ENCODE results near the gene FANCE. TPM values are rescaled to one million over a fixed set of nuclear protein-coding genes. Genes with fewer than 3 reads are reported as not detected.

FANCE gene
- total and polyA plus RNA-seq, 7 donors, result 3.8 to 15.2 (median 7.1) TPM

- Histone ChIP-seq H3K36me3 (ENCODE audit: insufficient read depth in 1 of 2, low read depth in 1 of 2) (peaks cover 4 to 92% of the 10 kb centered on the region in 2 donors), H3K27me3 (ENCODE audit: insufficient read depth in 3 of 3, low read length in 2 of 3) (no peaks in the 10 kb centered on the region), H3K4me1 (peaks cover 12% of the 10 kb centered on the region), H3K27ac (no peak overlapping the region), H3K9me3 (no peaks in the 10 kb centered on the region), H3K4me3 (no peak overlapping the region)
- TF ChIP-seq CTCF (IDR thresholded peaks at IDR 0.05), result no peak
- intact Hi-C loops (cut with DNase I), result no loop called here
- DNase-seq, result peak in 1 of 2 donors; percentile 34
- 90 to 93% (median 92%) methylated on average over 19 to 20 of the region's 20 CpGs for WGBS, 3 donors
- no peak for ATAC-seq
Observed at GRCh38 chr6:35474942-35475570, 22.9 kb downstream of the FANCE start.

GRCh38 chr6:35475573-35475972 is 23.4 kb downstream of the FANCE start:
- Histone ChIP-seq H3K27ac (no peak overlapping the region), H3K27me3 (ENCODE audit: insufficient read depth in 3 of 3, low read length in 2 of 3) (no peaks in the 10 kb centered on the region), H3K4me3 (no peak overlapping the region), H3K4me1 (peaks cover 8% of the 10 kb centered on the region), H3K9me3 (no peaks in the 10 kb centered on the region), H3K36me3 (ENCODE audit: insufficient read depth in 1 of 2, low read depth in 1 of 2) (peaks cover 4 to 92% of the 10 kb centered on the region in 2 donors)
- WGBS, 3 donors, result 77 to 82% (median 77%) methylated on average over 4 of the region's 4 CpGs
- intact Hi-C loops (cut with DNase I), result no loop called here
- DNase-seq, result peak in 1 of 2 donors; percentile 50
- no peak for TF ChIP-seq CTCF (IDR thresholded peaks at IDR 0.05)
- no peak for ATAC-seq

- Histone ChIP-seq H3K36me3 (ENCODE audit: insufficient read depth in 1 of 2, low read depth in 1 of 2) (peaks cover 4 to 92% of the 10 kb centered on the region in 2 donors), H3K27me3 (ENCODE audit: insufficient read depth in 3 of 3, low read length in 2 of 3) (no peaks in the 10 kb centered on the region), H3K27ac (no peak overlapping the region), H3K4me3 (no peak overlapping the region), H3K9me3 (no peaks in the 10 kb centered on the region), H3K4me1 (peaks cover 4% of the 10 kb centered on the region)
- WGBS, 3 donors, result 76 to 82% (median 78%) methylated on average over 14 of the region's 14 CpGs
- DNase-seq (peak in 1 of 2 donors; percentile 46), ATAC-seq (no peak)
- intact Hi-C loops (cut with DNase I), result no loop called here
- no peak for TF ChIP-seq CTCF (IDR thresholded peaks at IDR 0.05)
Observed at GRCh38 chr6:35476004-35476403, 23.9 kb downstream of the FANCE start.

GRCh38 chr6:35477028-35477427 is 24.9 kb downstream of the FANCE start:
- DNase-seq, result peak in 1 of 2 donors; percentile 38
- ATAC-seq, result no peak
- H3K4me1 ChIP-seq, result no peaks in the 10 kb centered on the region

More at GRCh38 chr6:35477028-35477427, 24.9 kb downstream of the FANCE start:
- Histone ChIP-seq H3K4me3 (no peak overlapping the region), H3K36me3 (ENCODE audit: insufficient read depth in 1 of 2, low read depth in 1 of 2) (peaks cover 4 to 83% of the 10 kb centered on the region in 2 donors), H3K9me3 (no peaks in the 10 kb centered on the region), H3K27me3 (ENCODE audit: insufficient read depth in 3 of 3, low read length in 2 of 3) (no peaks in the 10 kb centered on the region), H3K27ac (no peak overlapping the region)
- intact Hi-C loops (cut with DNase I), result no loop called here
- WGBS, 3 donors, result 84 to 90% (median 85%) methylated on average over 7 to 8 of the region's 8 CpGs
- TF ChIP-seq CTCF (IDR thresholded peaks at IDR 0.05), result no peak
